Measurements from ENCODE around the gene CD276.

DNA sequence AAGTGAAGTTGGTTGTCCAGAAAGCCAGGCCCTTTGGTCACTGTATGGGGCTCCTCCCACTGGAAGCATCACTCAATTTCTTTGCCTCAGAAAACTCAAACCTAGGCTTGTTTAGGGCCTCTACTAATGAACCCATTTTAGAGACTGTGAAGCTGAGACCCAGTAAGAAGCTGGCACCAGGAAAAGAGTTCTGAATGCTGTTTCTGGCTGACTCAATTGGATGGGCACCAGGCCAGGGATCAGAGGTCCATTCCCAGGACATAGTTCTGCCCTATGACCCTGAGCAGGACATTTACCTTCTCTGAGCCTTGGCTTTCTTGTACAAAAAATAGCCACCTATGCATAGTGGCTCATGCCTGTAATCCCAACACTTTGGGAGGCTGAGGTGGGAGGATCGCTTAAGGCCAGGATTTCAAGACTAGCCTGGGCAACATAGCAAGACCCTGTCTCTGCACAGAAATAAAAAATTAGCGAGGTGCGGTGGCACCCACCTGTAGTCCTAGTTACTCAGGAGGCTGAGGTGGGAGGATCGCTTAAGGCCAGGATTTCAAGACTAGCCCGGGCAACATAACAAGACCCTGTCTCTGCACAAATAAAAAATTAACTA lies 30.6 kb downstream of the CD276 start:
- TF ChIP-seq, protein P1, sequence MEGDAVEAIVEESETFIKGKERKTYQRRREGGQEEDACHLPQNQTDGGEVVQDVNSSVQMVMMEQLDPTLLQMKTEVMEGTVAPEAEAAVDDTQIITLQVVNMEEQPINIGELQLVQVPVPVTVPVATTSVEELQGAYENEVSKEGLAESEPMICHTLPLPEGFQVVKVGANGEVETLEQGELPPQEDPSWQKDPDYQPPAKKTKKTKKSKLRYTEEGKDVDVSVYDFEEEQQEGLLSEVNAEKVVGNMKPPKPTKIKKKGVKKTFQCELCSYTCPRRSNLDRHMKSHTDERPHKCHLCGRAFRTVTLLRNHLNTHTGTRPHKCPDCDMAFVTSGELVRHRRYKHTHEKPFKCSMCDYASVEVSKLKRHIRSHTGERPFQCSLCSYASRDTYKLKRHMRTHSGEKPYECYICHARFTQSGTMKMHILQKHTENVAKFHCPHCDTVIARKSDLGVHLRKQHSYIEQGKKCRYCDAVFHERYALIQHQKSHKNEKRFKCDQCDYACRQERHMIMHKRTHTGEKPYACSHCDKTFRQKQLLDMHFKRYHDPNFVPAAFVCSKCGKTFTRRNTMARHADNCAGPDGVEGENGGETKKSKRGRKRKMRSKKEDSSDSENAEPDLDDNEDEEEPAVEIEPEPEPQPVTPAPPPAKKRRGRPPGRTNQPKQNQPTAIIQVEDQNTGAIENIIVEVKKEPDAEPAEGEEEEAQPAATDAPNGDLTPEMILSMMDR (conservative IDR thresholded peaks at IDR 0.05) = no peak
- TF ChIP-seq ZFX (IDR thresholded peaks at IDR 0.05) = no peak

Measured in C4-2B (cell line).